ENCODE measurements around the gene SRGAP2B.
"Not testable (repeated sequence)": the region's sequence is repeated elsewhere in the genome, so short reads cannot be mapped to it uniquely, and the experiment has no call there.

The SRGAP2B gene

DNA sequence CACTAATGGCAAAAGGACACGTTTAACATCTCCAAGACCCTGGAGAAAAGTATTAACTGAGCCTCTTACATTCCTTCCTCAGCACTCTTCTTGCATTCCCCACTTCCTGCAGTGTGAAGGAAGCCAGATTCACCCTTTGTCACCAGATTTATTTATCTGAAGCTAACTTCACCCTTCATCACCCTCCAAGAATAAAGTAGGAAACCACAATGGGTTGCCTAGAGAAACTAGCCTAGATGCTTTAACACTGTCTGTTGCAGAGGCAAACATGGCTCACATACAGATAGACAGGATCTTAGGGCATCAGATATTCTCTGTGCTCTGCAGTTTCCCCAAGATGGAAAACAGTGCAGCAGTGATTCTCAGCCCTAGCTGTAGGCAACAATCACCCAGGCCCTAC lies 147.6 kb downstream of the SRGAP2B start:
- DNase-seq (ENCODE audit: low read depth in 2 of 2) = not testable (repeated sequence)

DNA sequence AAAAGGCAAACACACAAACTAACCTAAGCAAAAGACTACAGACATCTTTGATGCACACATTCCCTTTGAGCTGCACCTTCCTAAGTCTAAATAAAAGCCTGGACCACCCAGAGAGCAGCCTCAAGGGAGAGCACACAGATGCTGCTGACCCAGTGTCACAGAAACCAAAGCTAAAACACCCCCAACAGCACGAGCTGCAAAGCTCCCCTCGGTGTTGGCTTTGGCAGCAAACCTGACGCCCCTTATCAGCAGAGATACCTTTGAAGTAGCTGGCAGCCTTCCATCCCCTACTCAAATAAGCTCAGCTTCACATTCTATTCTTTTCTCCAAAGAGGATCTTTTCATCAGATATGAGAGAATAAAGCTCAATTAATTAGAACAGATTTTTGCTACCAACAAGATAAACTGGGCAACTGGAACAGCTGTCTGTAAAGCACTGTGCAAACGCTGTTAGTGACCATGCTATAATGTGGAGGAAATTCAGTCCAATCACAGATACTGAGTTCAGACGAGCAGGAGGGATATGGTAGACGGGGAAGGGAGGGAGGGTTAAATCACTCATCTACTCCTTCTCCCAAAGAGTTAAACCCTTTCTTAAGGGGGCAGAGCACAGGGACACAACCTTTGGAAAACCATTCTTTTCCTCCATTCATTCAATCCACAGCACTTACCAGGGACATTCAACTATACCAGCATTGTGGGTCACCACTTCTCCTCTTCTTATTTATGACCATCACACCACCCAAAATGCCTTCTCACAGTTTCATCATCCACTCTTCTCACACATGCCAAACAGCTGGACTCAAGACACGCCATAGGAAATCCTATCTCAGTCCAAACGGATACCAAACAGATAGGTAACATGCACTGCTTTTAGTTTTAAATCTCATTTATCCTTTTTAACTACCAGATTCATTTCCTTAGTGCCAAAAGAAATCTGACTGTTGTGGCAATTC lies 148.3 kb downstream of the SRGAP2B start:
- DNase-seq (ENCODE audit: low read depth in 2 of 2) = not testable (repeated sequence)

DNA sequence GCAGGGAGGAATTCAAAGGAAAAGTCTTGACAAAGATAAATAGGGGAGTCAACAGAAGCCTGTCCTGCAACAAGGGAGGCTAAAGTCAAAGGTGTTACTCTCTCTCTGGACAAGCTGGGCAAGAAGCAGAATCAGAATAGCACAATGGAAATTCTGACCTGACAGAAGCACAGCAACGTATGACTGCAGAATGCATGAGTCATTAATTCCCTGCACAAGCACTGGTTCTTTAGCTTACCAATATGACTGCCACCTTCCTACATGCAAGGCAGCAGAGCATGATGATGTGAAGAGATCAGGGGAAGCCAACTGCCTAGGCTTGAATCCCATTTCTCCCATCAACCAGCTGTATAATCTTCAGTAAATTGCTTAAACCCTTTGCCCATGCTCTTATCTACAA lies 153.4 kb downstream of the SRGAP2B start:
- DNase-seq (ENCODE audit: low read depth in 2 of 2) = not testable (repeated sequence)

DNA sequence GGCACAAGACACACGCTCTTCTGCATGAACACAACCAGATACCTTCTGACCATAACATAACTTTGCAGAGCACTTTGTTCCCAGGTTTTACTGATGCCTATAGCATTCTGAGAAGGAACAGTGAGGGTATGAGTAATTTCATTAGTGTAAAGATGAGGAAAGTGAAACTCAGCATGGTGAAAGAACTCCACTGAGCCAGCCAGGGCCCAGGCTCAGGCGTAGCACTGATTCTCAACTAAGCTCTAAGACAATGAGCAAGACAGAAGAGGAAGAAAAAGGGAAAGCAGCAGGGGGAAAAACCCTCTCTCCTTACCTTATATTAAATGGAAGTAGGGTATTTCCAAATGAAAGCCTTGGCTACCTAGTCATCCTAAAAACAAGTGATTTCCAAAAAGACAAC lies 155.1 kb downstream of the SRGAP2B start:
- DNase-seq (ENCODE audit: low read depth in 2 of 2) = not testable (repeated sequence)

DNA sequence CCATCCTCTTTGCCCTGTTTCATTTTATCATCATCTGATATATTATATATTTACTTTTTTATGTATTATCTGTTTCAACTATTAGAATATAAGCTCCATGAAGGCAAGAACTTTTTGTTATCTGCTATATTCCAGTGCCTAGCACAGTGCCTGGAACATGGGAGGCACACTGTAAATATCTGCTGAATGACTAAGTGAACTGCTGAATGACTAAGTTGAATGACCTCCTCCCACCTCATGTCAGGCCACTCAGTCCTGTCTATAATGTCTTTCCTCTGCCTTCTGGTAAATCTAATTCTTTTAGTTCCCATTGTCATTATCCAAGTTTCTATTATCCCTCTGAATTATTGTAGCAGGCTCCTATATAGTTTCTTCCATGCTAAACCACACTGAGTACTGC lies 156.5 kb downstream of the SRGAP2B start:
- not testable (repeated sequence) for DNase-seq (ENCODE audit: low read depth in 2 of 2)

DNA sequence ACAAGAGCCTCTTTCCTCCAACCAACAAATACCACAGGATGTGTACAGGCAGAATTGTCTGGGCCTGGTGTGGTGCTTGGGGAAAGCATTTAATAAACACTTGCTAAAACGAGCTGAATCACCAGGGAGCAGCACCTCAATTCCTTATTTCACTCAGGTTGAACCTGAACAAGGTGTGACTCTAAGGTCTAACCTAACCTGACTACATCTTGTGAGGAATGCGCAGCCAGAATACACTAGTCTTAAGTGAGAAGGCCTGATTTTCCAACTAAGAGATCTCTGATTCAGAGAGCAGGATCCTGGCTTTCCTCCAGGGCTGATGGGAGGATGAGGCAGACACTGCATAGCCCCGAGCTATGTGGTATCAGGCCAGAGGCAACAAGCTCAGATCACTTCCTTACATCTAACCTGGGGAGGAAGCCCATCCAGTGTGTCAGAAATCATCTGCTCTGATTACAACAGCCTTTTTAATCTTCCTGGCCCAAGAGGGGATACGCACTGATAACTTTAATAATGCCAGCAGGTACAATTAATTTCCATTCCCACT lies 158.9 kb downstream of the SRGAP2B start:
- not testable (repeated sequence) for DNase-seq (ENCODE audit: low read depth in 2 of 2)

DNA sequence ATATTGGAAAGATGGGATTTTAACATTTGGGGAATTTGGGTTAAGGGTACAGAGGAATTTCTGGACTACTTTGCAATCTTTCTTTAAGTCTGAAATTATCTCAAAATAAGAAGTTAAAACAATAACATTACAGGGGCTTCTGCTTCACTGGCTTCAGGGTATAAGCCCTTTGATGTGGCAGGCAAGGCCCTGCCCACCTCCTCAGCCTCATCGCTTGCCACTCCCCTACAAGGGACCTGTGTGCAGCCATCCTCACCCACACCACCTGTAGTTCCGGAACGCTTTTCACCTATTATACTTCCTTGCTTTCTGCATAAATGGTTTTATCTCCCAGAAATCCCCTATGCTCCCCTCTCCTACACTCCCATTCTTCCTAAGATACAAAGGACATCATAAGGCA lies 159.8 kb downstream of the SRGAP2B start:
- DNase-seq (ENCODE audit: low read depth in 2 of 2) = not testable (repeated sequence)

DNA sequence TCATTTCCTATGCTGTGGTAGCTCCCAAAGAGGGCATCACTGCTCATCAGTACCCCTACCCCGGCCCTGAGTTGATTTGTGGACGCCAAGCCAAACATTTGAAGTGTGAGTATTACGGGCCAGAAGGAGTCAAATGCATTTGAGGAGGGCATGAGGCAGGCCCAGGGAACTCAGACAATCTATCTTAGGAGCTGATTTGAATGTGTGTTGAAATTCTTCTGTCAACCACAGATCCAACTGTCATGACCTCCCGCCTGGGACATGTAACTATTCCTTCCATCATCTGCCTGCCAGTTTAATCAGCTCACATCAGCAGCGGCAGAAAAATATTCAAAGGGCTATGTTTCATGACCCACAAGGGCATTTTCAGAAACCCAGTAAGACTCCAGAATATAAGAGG lies 162.1 kb downstream of the SRGAP2B start:
- DNase-seq (ENCODE audit: low read depth in 2 of 2) = not testable (repeated sequence)

DNA sequence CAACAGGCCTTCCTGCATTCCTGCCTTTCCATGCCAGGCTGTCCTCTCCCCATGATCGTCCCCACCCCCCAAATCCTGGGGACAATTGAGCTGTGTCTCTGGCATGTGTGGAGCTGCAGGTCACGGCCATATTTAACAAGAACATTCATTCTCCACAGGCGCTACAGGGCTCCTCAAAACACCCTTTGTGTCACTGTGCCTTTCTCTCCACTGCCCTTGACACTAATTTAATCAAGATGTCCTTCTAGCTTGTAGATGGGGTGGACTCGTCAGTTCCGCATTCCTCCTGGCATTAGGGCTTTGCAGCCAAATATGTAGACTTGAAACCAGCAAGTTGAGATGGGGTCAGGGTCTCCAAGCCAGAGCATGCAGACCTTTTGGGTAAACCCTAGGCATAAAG lies 163.0 kb downstream of the SRGAP2B start:
- DNase-seq (ENCODE audit: low read depth in 2 of 2) = not testable (repeated sequence)

DNA sequence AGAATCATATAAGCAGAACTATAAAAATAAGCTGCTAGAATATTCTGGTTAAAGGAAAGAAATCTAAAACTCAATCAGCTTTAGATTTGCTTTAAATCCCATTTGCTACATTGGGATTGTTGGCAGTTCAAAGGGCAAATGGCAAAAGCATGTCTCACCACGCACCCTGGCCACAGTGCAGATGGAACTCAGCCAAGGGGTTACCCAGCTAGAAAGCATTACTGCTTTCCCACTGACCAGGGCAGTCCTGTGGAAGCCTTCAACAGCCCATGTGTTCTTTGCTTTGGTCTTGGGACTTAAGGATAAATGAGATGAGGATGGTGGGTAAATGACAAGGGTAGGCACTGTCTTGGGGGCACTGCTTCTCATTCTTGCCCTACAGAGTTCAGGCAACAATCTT lies 163.6 kb downstream of the SRGAP2B start:
- not testable (repeated sequence) for DNase-seq (ENCODE audit: low read depth in 2 of 2)

DNA sequence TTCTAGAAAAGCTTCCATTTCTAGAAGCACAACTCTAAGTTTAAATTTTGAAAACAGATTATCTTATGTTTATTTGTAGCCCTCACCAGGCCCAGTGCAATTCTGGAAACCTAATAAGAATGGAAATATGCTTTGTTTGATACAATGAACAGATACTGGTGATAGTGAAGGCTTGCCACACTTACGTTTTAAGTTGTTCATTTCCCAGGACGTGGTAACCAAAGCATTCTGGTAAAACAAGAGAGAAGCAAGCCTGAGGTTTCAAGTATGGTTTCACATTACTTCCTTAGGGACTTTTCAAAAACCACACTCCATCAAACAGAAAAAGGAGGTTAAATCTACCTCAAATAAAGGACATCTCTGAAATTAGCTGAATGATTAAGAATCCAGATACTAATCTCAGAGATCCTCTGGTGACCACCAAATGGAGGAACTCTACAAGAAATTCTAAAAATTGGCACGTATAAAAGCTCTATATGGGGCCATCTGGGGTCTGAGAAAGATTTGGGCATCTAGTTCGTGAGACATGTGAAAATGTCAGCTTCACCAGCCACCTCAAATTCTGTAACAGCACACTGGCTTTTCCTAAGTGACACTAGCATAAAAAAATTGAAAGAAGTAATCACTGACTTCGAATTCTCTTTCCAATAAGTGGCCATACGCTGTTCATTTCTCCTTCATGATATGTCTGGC lies 164.9 kb downstream of the SRGAP2B start:
- DNase-seq (ENCODE audit: low read depth in 2 of 2) = not testable (repeated sequence)

DNA sequence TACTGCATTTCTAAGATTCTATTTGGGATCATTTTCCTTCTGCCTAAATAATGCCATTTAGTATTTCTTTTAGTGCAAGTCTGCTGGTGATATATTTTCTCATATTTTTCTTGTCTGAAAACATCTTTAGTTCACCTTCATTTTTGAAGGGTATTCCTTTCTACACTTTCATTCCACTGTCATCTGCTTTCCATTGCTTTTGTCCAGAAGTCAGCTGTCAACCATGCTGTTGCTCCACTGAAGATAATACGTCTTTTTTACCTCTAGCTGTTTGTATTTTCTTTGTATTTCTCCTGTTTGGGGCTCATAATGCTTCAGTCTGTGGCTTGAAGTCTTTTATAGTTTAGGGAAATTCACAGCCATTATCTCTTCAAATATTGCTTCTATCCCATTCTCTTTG lies 167.8 kb downstream of the SRGAP2B start:
- DNase-seq (ENCODE audit: low read depth in 2 of 2) = not testable (repeated sequence)

DNA sequence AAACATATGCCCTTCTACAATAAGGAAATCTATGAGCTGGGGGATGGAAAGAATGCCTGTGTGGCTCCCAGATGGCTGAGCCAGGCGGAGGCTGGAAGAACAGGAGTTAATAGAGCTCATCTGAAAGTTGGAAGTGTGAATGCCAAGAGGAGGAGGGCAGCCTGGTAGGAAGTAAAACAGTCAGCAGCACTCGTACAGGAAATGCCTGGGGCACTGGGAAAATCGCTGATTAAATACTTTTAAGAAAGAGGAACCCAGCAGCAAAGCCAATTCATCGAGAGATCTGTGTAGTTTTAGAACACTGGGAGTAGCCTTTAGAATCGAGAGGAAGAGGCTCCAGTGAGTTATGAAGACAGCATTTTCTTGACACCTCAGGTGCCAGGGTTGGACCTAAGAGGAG lies 171.5 kb downstream of the SRGAP2B start:
- not testable (repeated sequence) for DNase-seq (ENCODE audit: low read depth in 2 of 2)

DNA sequence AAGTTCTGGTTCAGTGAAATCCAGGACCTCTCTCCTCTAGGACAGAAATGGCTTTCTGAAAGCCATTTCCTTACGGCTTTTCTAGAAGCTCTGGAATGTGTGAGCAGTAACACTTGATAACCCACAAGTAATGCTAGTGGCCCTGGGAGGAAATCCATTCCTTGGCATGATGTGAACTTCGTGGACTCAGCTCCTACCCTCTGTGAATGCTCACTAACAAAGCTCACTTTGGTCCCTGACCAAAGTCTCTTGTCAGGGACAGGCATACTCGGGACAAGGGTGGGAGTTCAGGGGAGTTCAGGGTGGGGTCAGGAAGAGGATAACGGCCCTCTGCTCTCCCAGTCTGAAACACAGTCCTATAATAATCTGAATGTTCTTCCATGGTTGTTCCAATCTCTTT lies 172.3 kb downstream of the SRGAP2B start:
- DNase-seq (ENCODE audit: low read depth in 2 of 2) = not testable (repeated sequence)

DNA sequence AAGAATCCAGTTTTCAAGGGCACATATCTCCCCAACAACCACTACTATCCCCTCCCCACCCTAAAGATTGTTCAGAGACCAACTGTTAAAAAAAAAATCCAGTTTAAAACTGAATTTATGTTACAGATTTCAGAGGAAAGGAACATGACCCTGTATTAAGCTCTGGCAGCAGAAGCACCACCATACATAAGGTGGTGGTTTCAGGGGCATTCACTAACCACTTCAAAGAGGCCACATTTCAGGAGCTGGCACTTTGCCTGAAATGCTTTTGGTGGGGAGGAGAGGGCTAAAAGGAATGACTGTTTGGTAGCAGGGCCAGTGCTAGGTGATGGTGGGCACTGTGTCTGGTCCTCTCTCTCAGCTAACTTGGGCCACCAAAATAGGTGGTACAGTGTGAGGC lies 176.0 kb downstream of the SRGAP2B start:
- DNase-seq (ENCODE audit: low read depth in 2 of 2) = not testable (repeated sequence)

DNA sequence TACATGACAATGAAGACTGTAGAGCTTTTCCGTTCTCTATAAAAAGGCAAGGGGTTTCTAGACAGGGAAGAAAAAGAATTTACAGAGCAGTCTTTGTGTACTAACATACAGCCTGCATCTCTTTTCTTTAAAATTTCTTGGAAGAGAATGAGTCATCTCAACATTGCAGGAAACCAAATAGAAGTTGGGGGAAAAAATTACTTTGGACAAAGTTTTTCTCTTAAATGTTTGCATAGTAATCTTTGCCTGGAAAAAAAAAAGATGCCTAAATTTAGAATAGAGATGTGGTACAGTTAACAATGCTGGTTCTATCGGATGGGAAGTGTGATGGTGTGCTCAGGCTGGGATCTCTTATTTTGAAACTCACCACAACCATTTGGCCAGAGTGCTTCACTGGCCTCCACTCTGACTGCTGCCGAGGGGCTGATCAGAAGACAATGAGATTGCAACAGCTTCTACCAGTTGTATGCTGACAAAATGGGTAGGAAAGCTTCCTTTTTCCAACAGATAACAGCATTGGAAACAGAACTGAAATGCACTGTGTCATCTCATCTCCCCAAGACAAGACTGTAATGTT lies 177.0 kb downstream of the SRGAP2B start:
- not testable (repeated sequence) for DNase-seq (ENCODE audit: low read depth in 2 of 2)

DNA sequence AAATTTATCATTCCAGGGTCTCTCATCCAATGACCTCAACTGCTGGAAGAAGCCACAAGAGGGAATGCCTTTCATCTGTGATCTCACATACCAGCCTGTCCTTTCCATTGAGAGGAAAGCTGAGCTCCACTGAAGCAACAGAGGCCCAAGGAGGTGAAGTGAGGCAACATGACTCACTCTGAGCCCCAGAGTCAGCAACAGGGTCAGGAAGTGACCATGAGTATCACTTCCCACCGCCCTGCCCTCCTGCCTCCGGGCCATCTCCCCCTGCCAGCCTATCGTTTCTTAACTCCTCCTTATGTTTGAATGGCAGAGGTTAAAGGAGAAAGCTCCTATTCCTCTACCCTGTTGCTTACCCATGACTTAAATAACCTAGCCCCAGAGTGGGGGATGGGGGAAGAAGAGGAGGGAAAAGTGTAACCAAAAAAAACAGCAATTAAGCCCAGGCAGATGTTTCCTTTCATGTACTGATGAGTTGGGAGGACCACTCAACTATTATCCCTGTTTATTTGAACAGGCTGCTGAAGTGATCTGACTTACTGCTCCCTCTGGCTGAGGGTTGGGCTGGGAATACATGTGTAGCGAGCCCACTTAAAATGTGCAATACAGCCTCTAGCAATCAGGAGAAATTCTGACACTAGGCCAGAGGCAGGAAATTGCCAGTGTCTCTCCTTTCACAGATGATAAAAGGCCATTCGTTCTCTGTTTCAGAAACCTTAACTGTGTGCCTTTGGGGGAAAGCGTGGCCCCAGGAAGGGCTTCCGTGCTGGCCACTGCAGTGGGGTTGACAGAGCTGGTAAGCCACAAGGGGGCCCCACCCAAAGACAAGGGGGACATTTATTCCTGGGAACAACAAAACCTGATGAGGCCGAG lies 177.7 kb downstream of the SRGAP2B start:
- DNase-seq (ENCODE audit: low read depth in 2 of 2) = not testable (repeated sequence)

DNA sequence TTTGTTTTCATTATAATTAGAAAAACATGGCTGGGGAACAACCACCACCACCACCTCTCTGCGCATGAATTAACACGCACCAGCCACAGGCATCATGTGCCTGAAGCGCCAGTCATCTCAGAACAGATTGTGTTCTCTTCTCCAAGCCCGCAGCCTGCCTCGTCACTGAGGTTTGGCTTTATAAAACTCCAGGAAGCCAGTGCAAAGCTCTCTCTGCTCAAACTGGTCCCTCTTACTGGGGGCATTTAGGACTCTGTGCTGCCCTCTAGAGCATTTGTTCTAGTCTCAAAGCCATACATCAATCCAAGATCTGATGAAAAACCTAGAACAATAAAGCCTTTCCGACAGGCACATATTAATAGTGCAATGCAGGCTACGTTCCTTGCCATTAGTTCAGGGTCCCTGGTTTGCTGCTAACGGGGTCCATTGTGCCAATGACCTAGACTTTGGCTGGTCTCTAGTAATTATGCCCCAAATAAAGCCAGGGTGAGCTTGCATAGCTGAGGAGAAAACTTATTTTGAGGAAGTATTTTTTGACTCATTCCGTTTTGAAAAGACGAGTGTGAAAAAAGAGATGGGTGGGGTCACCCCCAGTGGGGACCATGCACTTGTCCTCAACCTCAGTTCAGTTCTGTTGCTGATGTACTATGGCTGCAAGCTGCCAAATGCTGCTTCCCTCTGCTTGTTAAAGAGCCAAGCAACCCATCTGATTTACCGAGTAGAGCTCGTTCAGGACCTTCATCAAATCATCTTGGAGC lies 181.0 kb downstream of the SRGAP2B start:
- not testable (repeated sequence) for DNase-seq (ENCODE audit: low read depth in 2 of 2)

DNA sequence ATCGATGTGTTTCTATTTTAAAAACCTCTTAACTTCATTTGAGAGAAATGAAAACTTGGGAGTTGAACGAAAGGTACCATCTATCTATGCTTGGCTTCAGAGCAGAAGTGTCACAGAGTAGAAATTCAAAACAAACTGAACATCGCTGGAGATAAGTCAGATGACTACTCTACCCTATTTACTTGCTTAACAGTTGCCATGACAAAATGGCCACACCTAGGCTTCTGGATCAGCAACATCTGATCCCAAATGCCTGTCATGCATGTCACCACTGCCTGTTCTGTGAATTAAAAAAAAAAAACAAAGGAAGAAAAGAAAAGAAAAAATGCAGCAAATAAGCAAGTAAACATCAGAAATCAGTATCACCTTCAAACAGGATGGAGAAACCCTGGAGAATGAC lies 181.7 kb downstream of the SRGAP2B start:
- DNase-seq (ENCODE audit: low read depth in 2 of 2) = not testable (repeated sequence)

DNA sequence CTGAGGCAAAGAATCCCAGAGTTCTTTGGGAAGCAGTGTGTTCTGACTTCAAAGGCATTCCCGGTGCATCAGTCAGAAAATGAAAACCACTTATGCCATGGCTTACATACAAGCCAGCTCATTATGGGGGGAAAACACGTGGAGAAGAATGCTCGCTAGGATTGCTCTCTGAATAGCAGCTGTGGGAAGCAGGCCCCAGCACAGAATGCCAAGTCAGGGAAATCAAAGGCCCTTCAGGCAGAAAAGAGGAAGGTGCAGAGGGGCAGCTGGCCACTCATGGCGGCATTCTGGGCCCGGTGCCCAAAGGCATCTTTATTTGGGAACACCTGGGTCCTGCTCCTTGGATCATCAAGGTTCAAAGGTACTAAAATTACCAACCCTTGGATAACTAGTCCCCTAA lies 184.4 kb downstream of the SRGAP2B start:
- not testable (repeated sequence) for DNase-seq (ENCODE audit: low read depth in 2 of 2)

Measured in stimulated activated CD8-positive, alpha-beta memory T cell treated with anti-CD3 and anti-CD28 coated beads, Interleukin-15, amount 100 ng/mL, for 4 hours (primary cell).